Central memory CD4-positive, alpha-beta T cell (primary cell): Measurements from ENCODE around the gene RPRM.
"Not testable (repeated sequence)": the region's sequence is repeated elsewhere in the genome, so short reads cannot be mapped to it uniquely, and the experiment has no call there.

Experiments
- DNase-seq: peaks from one replicate; pipeline ENCODE4 v3.0.0; 2022

The RPRM gene

DNA sequence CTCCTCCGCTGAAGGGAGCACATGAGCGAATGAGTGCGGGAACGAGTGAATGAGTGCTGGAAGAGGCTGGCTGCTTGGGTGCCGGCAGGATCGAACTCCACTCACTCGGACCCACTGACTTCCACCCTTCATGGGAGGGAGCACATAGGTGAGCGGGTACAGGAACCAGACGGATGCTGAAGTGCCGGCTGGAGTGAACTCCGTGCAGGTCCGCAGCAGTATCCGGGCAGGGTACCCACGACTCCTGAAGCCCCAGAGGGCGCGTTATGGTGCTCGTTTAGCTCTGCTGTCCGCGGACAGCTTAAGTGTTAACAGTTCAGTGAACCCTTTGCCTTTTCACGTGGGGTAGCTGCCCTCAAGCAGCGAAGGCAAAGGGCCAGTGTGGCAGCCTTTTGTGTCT is 23.2 kb downstream of the RPRM start:
- DNase-seq = no peak

- no peak for DNase-seq
Observed at GRCh38 chr2:153451611-153452010, 27.0 kb downstream of the RPRM start.

DNA sequence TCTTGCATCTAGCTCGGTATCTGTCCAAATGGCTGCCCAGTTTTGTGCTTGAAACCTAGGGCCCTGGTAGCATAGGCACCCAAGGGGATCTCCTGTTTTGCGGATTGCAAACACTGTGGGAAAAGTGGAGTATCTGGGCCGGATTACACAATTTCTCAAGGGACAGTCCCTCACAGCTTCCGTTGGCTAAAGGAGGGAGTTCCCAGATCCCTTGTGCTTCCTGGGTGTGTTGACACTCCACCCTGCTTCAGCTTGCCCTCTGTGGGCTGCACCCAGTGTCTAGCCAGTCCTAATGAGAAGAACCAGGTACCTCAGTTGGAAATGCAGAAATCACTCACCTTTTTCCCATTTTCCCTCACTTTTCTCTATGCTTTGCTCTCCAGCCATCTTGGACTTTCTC is 35.5 kb downstream of the RPRM start:
- no peak for DNase-seq

GRCh38 chr2:153442616-153443015 is 35.9 kb downstream of the RPRM start:
- not testable (repeated sequence) for DNase-seq

GRCh38 chr2:153440090-153440489 is 38.5 kb downstream of the RPRM start:
- not testable (repeated sequence) for DNase-seq

- no peak for DNase-seq
Observed at GRCh38 chr2:153433403-153433802, 45.2 kb downstream of the RPRM start.

- DNase-seq = no peak
Observed at GRCh38 chr2:153432381-153432780, 46.2 kb downstream of the RPRM start.

GRCh38 chr2:153431114-153431513 is 47.4 kb downstream of the RPRM start:
- DNase-seq = no peak
